Activated CD8-positive, alpha-beta memory T cell treated with anti-CD3 and anti-CD28 coated beads, Interleukin-2, amount 10 ng/mL, durations not matched to agents 7 days and 5 days (primary cell): ENCODE measurements around the gene TMEM203. TPM values are rescaled to one million over a fixed set of nuclear protein-coding genes. Genes with fewer than 3 reads are reported as not detected.

Experiments used
- ATAC-seq: fragments of 150-1000 bp; cut with Tn5 transposase; one replicate; pipeline ENCODE4 v1.10.0; 2021; ENCODE audit warnings: moderate library complexity
- CTCF ChIA-PET: fragments of 350-600 bp; sonication (Branson Sonifier 250); formaldehyde crosslinking; loops from one replicate; lab custom pipeline; 2021; ENCODE audit warnings: antibody characterized with exemption; lab: Charles Lee
- DNase-seq: peaks from one replicate; pipeline ENCODE4 v3.0.0-alpha.2; 2020
- H3K27ac Mint-ChIP-seq: one replicate; pipeline ENCODE4 v1.8.0; 2021; ENCODE audit warnings: mild to moderate bottlenecking, mixed read lengths
- H3K27me3 Mint-ChIP-seq: one replicate; pipeline ENCODE4 v1.8.0; 2021; ENCODE audit warnings: mixed read lengths
- H3K36me3 Mint-ChIP-seq: one replicate; pipeline ENCODE4 v1.8.0; 2021; ENCODE audit warnings: mild to moderate bottlenecking, mixed read lengths
- H3K4me1 Mint-ChIP-seq: one replicate; pipeline ENCODE4 v1.8.0; 2021; ENCODE audit warnings: mixed read lengths
- H3K4me3 Mint-ChIP-seq: one replicate; pipeline ENCODE4 v1.8.0; 2021; ENCODE audit warnings: mild to moderate bottlenecking, moderate library complexity, mixed read lengths
- H3K9me3 Mint-ChIP-seq: one replicate; pipeline ENCODE4 v1.8.0; 2022; ENCODE audit warnings: low read depth, mixed read lengths
- total RNA-seq, 2 experiments: library from RNA; stranded (reverse); gene quantifications; one replicate each; pipeline ENCODE4 v1.2.3, GENCODE V29; 2021

Gene TMEM203
- total RNA-seq, 2 experiments from 2014 or later = 32.2 to 36.9 TPM

DNA sequence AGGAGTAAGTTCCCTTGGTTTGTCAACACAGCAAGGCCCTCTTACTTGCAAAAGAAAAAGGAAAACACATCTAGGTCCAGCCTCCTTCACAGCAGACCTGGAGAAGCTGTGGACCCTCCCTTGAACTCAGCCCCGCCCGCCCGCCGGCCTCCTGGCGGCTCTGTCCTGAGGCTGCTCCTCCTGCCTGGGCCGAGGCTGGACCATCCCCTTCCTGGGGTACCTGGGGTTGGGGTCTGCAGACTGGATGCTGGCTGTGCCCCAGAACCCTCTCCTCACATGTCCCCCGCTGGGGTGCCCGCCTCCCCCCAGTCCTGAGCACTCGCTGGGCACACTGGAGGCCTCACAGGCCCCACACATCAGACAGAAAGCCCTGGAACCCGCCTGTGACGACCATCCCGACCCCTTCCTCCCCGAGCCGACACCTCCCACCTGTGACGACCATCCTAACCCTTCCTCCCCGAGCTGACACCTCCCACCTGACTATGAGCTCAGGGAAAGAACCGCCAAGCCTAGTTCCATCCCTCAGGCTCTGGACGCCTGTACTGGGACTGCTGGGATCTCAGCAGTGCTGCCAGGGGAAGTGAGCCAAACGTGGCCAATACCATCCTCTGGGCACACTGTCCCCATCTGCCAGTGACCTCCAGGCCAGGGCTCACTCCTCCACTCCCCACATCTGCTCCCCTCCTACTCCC, 26.4 kb downstream of the TMEM203 start:
- no peaks in the 10 kb centered on the region for H3K9me3 Mint-ChIP-seq
- H3K27ac Mint-ChIP-seq = no peak overlapping the region
- peaks cover 3% of the 10 kb centered on the region for H3K27me3 Mint-ChIP-seq
- no peaks in the 10 kb centered on the region for H3K4me1 Mint-ChIP-seq
- CTCF ChIA-PET = interaction anchor here (0.8 to 0.9 kb wide), 2 partner anchors 48 to 83 kb away, joined by 3 read pairs; partner anchors contain the start of gene RNF224
- H3K4me3 Mint-ChIP-seq = no peak overlapping the region
- no peak for DNase-seq
- H3K36me3 Mint-ChIP-seq = peaks cover 4% of the 10 kb centered on the region
- ATAC-seq = no peak

DNA sequence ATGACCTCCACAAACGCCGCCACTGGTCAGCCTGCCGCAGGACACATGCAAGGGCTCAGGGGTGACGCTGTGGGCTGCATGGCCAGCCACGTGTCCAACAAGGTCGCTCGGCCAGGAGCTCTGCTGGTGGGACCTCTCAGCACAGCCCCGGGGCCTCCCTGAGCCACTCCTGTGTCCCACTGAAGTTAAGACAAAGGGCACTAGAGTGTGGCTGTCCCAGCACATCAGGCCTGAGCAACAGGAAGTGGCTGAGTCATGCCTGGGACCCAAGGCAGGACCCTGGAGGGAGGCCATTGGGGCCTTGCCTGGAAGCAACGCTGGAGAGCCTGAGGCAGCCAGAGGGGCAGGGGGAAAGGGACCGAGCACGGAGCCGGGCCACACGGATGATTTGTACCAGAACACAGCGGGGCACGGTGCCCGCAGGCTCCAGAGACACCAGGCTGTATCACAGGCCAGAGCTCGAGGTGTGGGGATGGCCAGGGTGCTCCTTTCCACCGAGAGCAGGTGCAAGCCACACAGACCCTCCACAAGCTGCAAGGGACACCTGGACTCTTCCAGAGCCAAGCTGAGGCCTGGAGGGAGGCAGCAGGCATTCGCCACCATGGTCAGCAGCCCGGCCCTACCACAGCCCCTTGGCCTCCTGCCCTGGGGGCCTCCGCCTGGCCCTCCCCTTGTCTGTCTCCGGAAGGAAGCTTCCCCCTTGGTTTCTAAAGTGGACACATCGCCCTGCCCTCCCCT, 27.1 kb downstream of the TMEM203 start:
- Mint-ChIP-seq H3K27ac (no peak overlapping the region), H3K27me3 (peaks cover 10% of the 10 kb centered on the region), H3K9me3 (no peaks in the 10 kb centered on the region), H3K4me3 (no peak overlapping the region), H3K4me1 (no peaks in the 10 kb centered on the region), H3K36me3 (peaks cover 4% of the 10 kb centered on the region)
- DNase-seq = no peak
- CTCF ChIA-PET = interaction anchor here (0.8 to 0.9 kb wide), 2 partner anchors 49 to 83 kb away, joined by 3 read pairs; partner anchors contain the start of gene RNF224
- no peak for ATAC-seq

DNA sequence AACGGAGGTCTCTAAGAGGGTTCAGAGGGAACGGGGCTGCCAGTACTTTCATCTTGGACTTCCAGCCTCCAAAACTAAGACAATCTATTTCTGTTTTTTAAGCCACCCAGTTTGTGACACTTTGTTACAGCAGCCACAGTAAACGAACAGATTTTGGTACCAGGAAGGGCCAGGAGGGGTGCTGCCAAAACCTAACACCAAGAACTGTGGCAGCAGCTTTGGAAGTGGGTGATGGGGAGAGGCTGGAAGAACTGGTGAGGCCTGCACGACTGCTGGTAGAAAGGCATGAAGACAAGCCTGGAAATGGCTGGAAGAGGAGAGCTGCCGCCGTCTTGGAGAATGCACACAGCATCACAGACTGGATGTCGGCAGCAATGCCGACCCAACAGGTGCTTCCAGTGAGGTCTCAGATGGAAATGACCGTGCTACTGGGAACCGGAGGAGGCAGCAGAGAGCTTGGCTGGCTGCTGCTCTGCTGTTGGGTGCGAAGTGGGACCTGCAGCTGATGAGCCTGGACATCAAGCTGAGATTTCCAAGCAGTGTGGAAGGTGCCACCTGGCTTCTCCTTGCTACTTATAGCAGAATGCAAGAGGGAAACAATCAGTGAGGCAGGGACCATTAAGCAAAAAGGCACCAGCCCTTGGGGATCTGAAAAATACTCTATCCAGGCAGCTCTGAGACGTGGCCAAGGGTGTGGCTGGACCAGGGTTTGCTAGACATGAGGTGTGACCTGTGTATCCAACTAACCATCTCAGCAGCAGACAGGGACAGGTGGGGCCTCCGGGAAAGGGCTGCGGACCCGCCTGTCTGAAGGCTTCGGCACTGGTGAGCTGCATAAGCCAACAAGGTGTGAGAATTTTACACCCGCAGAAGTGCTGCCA, 28.9 kb downstream of the TMEM203 start:
- peak; percentile 54 for DNase-seq
- Mint-ChIP-seq H3K27me3 (peaks cover 20% of the 10 kb centered on the region), H3K4me3 (no peak overlapping the region), H3K27ac (no peak overlapping the region), H3K9me3 (no peaks in the 10 kb centered on the region), H3K4me1 (no peaks in the 10 kb centered on the region), H3K36me3 (no peaks in the 10 kb centered on the region)
- peak; percentile 71 for ATAC-seq
- CTCF ChIA-PET = interaction anchor here (0.6 to 2.7 kb wide), 10 partner anchors 11 to 141 kb away, joined by 3 to 10 read pairs (median 4); partner anchors contain the start of gene SSNA1

DNA sequence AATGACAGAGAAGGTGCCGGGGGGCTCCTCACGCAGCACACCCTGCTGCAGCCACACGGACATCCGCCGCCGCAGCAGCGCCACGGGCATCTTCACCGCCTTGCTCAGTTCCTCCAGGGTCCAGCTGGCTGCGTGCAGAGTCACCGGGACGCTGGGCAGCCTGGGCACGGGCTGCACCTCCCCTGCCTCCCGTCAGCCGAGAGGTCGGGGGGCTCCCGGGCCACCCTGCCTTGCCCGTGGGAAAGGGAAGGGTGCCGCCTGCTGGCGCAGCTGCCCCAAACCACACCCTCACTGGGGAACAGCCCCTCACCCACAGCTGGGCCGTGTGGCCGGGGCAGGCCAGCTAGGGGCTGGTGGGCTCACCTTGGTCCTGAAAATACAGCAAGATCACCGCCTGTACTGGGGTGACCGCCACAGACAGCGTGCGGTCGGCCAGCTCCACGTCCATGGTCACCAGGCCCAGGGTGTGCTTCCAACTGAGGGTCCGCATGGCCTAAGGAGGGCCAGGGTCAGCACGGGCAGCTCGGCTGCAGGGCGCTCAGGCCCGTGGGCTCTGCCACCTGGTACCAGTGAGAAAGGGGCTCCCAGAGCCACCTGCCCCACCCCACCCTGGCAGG, 30.0 kb downstream of the TMEM203 start:
- H3K4me3 Mint-ChIP-seq = no peak overlapping the region
- DNase-seq (no peak), ATAC-seq (no peak)
- CTCF ChIA-PET = interaction anchor here (1.2 to 2.7 kb wide), 6 partner anchors 12 to 80 kb away, joined by 4 to 10 read pairs (median 5); partner anchors contain the start of genes RNF208 and RNF224
- H3K36me3 Mint-ChIP-seq = no peaks in the 10 kb centered on the region
- no peaks in the 10 kb centered on the region for H3K4me1 Mint-ChIP-seq
- peaks cover 31% of the 10 kb centered on the region for H3K27me3 Mint-ChIP-seq
- H3K27ac Mint-ChIP-seq = no peak overlapping the region
- H3K9me3 Mint-ChIP-seq = no peaks in the 10 kb centered on the region

DNA sequence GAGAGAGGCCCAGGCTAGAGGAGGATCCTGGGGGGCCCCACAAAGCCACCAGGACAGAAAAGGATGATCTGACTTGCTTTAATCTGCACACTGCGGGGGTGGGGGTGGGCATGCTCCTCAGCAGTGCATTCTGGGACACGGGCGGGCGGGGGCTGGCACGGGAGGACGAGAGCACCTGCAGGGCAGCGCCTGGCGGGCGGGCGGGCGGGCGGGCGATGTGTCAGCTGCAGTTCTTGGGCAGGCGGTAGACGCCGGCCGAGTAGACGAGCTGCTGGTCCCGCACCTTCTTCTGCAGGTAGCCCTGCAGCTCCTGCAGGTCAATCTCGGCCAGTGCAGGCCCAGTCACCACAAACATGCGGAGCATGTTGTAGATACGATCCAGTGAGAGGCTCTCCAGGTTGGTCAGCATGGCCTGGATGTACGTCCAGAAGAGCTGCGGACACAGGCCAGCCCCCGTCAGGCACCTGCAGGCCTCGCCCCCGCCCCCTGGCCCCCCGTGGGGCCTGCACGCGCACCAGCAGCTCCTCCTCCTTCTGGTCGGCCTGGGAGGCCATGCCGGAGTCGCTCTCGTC, 30.6 kb downstream of the TMEM203 start:
- Mint-ChIP-seq H3K36me3 (no peaks in the 10 kb centered on the region), H3K27me3 (peaks cover 37% of the 10 kb centered on the region), H3K27ac (no peak overlapping the region), H3K4me1 (no peaks in the 10 kb centered on the region), H3K4me3 (no peak overlapping the region), H3K9me3 (no peaks in the 10 kb centered on the region)
- CTCF ChIA-PET = interaction anchor here (0.6 to 2.7 kb wide), 6 partner anchors 13 to 79 kb away, joined by 4 to 10 read pairs (median 4); partner anchors contain the start of genes RNF208 and RNF224
- no peak for ATAC-seq
- DNase-seq = no peak

DNA sequence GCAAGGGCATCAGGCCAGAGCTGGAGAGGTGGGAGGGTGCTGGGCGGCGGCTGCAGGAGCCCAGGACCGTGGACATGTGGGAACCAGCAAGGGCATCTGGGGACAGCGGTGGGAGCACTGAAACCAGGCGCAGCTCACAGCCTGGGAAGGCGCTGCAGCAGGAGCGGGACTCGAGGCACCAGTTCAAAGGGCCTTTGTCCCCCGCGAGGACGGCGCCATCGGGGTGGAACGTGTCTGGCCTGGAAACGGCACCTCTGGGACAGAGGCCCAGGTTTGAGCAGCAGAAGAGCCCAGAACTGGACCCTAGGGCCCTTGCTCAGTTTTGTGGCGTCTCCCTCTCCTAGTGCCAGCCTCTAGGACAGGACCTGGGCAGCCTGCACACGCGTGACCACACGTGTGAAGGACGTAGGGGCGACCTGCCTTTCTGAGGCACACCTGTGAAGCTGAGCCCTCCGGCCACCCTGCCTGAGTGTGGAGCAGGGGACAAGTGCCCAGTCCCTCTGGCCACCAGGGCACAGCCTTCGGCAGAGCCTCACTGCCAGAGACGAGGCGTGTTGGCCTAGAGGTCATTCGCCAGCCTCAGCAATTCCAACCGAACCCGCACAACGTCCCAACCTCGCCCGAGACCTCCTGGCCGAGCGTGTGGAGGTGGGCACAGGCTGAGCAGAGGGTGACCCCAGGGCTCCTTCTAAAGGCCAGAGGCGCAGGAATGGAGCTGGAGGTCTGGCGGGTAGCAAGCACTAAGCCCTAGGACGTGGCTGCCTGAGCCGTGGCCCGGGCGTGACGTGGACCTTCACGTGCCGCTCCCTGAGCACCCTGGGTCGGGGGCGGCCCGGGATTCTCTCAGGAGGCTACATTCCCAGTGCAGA, 31.4 kb downstream of the TMEM203 start:
- ATAC-seq = no peak
- CTCF ChIA-PET = interaction anchor here (0.6 to 1.3 kb wide), 3 partner anchors 40 to 78 kb away, joined by 4 read pairs; no protein-coding TSS in a partner anchor
- Mint-ChIP-seq H3K4me1 (no peaks in the 10 kb centered on the region), H3K36me3 (no peaks in the 10 kb centered on the region), H3K4me3 (no peak overlapping the region), H3K27me3 (peaks cover 37% of the 10 kb centered on the region), H3K27ac (no peak overlapping the region), H3K9me3 (no peaks in the 10 kb centered on the region)
- no peak for DNase-seq

DNA sequence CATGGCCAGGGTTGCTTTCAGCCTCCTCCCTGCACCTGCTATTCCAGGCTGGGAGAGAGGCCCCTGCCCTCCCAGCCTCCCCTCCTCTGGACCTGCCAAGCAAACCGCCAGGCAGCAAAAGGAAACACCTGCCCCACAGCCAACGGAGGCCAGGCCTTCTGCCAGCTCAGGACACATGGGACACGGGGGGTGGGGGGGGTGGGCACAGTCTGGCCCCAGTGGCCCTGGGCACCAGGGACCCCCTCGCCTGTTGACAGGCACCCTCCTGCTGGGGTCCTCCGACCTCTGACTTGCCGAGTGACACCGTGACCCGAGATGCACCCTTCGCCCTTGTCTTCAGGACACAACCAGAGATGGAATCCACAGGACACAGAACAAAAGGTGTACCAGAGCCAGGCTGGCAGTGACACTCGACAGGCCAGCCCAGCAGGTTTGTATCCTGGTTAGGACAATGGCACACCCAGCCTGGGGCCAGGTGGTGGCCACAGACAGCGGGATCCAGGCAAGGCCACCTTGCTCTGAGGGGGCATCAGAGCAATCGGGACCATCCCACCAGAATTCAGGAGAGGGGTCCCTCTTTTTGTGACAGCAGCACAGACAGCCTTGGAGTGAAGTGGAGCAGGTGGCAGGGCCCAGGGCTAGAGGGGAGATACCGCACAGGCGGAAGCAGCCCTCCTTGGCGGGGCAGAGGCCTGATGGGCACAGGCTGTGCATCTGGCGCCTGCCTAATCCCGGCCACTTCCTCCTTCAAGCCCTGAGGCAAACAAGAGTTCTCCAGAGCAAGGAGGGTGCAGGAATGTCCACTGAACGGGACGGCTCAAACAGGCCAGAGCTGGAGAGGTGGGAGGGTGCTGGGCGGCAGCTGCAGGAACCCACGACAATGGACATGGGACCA, 32.3 kb downstream of the TMEM203 start:
- no peaks in the 10 kb centered on the region for H3K4me1 Mint-ChIP-seq
- DNase-seq (no peak), ATAC-seq (no peak)
- H3K4me3 Mint-ChIP-seq = no peak overlapping the region
- no peaks in the 10 kb centered on the region for H3K9me3 Mint-ChIP-seq
- peaks cover 39% of the 10 kb centered on the region for H3K27me3 Mint-ChIP-seq
- no peaks in the 10 kb centered on the region for H3K36me3 Mint-ChIP-seq
- CTCF ChIA-PET = interaction anchor here (1.2 kb wide), 1 partner anchor 44 kb away, joined by 3 read pairs; no protein-coding TSS in a partner anchor
- H3K27ac Mint-ChIP-seq = no peak overlapping the region

DNA sequence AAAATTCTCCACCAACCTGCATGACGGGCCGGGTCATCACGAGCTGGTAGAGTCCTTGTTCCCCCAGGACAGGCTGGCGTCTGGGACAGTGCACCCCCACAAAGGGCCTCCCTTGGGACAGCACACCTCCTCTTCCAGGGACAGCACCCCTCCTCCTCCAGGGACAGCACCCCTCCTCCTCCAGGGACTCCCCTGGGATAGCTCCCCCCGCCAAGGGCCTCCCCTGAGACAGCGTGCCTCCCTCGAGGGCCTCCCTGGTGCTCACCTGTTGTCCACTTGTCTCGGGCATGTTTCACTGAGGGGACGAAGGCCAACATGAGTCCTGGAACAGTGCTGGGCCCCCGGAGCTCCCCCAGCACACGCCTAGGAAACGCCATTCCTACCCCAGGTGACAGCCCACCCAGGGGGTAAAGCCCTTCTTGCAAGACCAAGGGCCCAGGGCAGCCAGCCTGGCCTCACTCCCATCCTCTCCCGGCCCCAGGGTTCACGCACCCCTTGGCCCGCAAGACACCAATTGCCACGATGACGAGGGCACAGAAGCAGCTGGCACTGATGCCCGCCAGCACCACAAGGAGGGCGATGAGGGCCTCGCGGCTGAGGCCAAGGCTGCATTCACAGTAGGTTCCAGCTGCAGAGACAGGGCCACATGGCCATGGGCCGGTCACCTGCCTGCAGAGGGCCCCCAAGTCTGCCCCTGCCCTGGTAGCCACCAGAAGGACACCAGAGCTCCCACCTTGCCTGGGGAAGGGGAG, 34.1 kb downstream of the TMEM203 start:
- Mint-ChIP-seq H3K36me3 (no peaks in the 10 kb centered on the region), H3K4me1 (no peaks in the 10 kb centered on the region), H3K4me3 (no peak overlapping the region), H3K9me3 (no peaks in the 10 kb centered on the region), H3K27me3 (peaks cover 47% of the 10 kb centered on the region), H3K27ac (no peak overlapping the region)
- DNase-seq (no peak), ATAC-seq (no peak)
- CTCF ChIA-PET = interaction anchor here (0.9 to 1.7 kb wide), 2 partner anchors 38 to 66 kb away, joined by 3 to 5 read pairs; no protein-coding TSS in a partner anchor

DNA sequence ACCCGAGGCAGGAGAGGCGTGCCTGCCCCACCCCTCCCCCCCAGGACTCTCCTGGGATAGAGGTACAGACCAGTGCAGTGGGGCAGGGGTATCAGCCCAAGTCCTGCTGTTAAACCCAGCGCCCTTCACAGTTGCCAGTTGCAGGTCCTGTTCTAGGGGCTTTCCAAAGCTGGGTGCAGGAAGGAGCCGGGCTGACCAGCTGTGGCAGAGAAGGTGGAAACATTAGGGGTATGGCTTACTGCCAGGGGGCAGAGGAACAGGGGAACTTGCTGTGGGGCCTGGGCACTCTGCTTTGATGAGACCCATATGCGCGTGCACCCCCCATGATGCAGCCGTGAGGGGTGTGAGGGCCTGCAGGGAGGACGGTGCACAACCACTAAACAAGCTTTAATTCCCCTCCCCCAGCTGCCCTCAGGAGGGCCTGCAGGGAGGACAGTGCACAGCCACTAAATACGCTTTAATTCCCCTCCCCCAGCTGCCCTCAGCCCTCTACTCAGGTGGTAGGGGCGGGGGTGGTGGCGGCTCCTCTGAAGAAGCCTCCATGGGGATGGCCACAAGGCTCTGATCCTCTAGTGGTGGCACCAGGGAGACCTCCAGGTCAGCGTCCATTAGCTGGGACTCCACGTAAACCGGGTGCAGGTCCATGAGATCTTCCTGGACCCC, 34.8 kb downstream of the TMEM203 start:
- DNase-seq (no peak), ATAC-seq (no peak)
- H3K4me3 Mint-ChIP-seq = no peak overlapping the region
- no peaks in the 10 kb centered on the region for H3K4me1 Mint-ChIP-seq
- H3K9me3 Mint-ChIP-seq = no peaks in the 10 kb centered on the region
- CTCF ChIA-PET = interaction anchor here (1.7 kb wide), 1 partner anchor 39 kb away, joined by 5 read pairs; no protein-coding TSS in a partner anchor
- H3K36me3 Mint-ChIP-seq = no peaks in the 10 kb centered on the region
- no peak overlapping the region for H3K27ac Mint-ChIP-seq
- H3K27me3 Mint-ChIP-seq = peaks cover 47% of the 10 kb centered on the region

DNA sequence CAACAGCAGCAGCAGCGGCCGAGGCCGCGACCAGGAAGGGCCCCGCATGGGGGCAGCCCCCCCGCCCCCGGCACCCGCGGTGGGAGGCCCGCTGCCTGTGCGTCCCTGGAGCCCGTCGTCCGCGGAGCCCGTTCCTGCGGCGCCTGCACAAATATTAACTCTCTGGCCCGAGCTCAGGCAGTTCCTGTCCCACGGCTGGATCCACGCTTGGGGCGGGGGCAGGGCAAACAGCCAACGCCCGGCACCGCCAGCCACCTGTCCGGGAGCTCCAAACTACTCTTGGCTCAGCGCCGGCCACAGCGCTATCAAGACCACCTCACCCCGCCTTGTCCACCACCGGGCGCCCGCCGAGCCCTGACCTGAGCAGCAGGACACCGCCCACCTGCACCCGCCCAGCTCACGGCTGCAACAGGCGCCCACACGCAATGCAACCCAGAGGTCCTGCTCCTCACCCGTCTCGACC, 35.5 kb downstream of the TMEM203 start, which contains the start of gene LRRC26:
Gene LRRC26 (minus strand): TSS at position 156 of the 463 bp plus-strand sequence. CDS start 108 bp downstream, at position 48.
- H3K9me3 Mint-ChIP-seq = no peaks in the 10 kb centered on the region
- no peak within 1 kb of the TSS for H3K27ac Mint-ChIP-seq
- CTCF ChIA-PET = no interaction called here

More for the DNA sequence above, 35.5 kb downstream of the TMEM203 start, which contains the start of gene LRRC26:
- ATAC-seq (no peak), DNase-seq (no peak)
- H3K27me3 Mint-ChIP-seq = peaks cover 50% of the 10 kb centered on the region
- no peaks in the 10 kb centered on the region for H3K36me3 Mint-ChIP-seq
- no peaks in the 10 kb centered on the region for H3K4me1 Mint-ChIP-seq
- H3K4me3 Mint-ChIP-seq = peak within 1 kb of the TSS; percentile 44
